ENCODE measurements around the gene PRR14.
"Not testable (repeated sequence)": the region's sequence is repeated elsewhere in the genome, so short reads cannot be mapped to it uniquely, and the experiment has no call there.

The PRR14 gene

GRCh38 chr16:30696646-30697045, 45.9 kb downstream of the PRR14 start:
- not testable (repeated sequence) for DNase-seq

GRCh38 chr16:30697264-30698138, 46.7 kb downstream of the PRR14 start:
- DNase-seq: peak in 1 of 2 donors; percentile 98

- DNase-seq: peak; percentile 68 to 96
Measured at GRCh38 chr16:30698139-30698815, 47.5 kb downstream of the PRR14 start.

GRCh38 chr16:30698816-30699614, 48.3 kb downstream of the PRR14 start, which contains the start of gene SRCAP:
SRCAP (plus strand) TSS chr16:30699171; CDS start chr16:30700825, 1,654 bp downstream.
- DNase-seq: peak; percentile 71 to 78

GRCh38 chr16:30699615-30700099, 48.9 kb downstream of the PRR14 start:
- no peak for DNase-seq

GRCh38 chr16:30700491-30700890, 49.7 kb downstream of the PRR14 start:
- no peak for DNase-seq

GRCh38 chr16:30700971-30701370, 50.2 kb downstream of the PRR14 start:
- DNase-seq: no peak

- DNase-seq: not testable (repeated sequence)
Measured at GRCh38 chr16:30703071-30703470, 52.3 kb downstream of the PRR14 start.

- no peak for DNase-seq
Measured at GRCh38 chr16:30703971-30704370, 53.2 kb downstream of the PRR14 start.
